GM12892 (cell line): ENCODE measurements around the gene IQCB1.

ENCODE experiments used
- POLR2A ChIP-seq: IDR thresholded peaks from 2 replicates; pipeline ENCODE4 v1.6.1; 2011; ENCODE audit warnings: low read depth, low read length, control low read depth
- POLR2AphosphoS5 ChIP-seq: IDR thresholded peaks from 2 replicates; pipeline ENCODE4 v1.6.1; 2011; ENCODE audit warnings: low read depth, low read length, control low read depth

GRCh38 chr3:121796970-121797369, 37.9 kb downstream of the IQCB1 start:
- no peak for TF ChIP-seq POLR2AphosphoS5
- TF ChIP-seq POLR2A, result no peak
